ENCODE measurements around the gene PRKCQ.

- TF ChIP-seq CEBPZ (IDR thresholded peaks at IDR 0.05; ENCODE audit: low read length), result no peak
- no peak for TF ChIP-seq HNF1B (CRISPR knock-in tag; IDR thresholded peaks at IDR 0.05)
- TF ChIP-seq DPF2 (CRISPR knock-in tag; IDR thresholded peaks at IDR 0.05; ENCODE audit: borderline replicate concordance, low read depth), result no peak
- no peak for TF ChIP-seq E2F5 (CRISPR knock-in tag; conservative IDR thresholded peaks at IDR 0.05)
- TF ChIP-seq CREM (IDR thresholded peaks at IDR 0.05), result no peak
- no peak for TF ChIP-seq CREM (CRISPR knock-in tag; IDR thresholded peaks at IDR 0.05)
- TF ChIP-seq EED (CRISPR knock-in tag; IDR thresholded peaks at IDR 0.05), result no peak
- no peak for TF ChIP-seq ZNF512 (CRISPR knock-in tag; IDR thresholded peaks at IDR 0.05)
- TF ChIP-seq CCAR2 (optimal IDR thresholded peaks at IDR 0.05; ENCODE audit: low read depth, low read length), result no peak
- TF ChIP-seq MLLT10 (CRISPR knock-in tag; IDR thresholded peaks at IDR 0.05), result no peak
- TF ChIP-seq MED8 (CRISPR knock-in tag; IDR thresholded peaks at IDR 0.05; ENCODE audit: insufficient replicate concordance), result no peak
Observed at GRCh38 chr10:6582298-6582697, 2.2 kb upstream of the PRKCQ start.

All from HepG2 (cell line).